SJCRH30 (cell line): Measurements from ENCODE around the gene NDUFAF2. TPM values are rescaled to one million over a fixed set of nuclear protein-coding genes. Genes with fewer than 3 reads are reported as not detected.
A peak's percentile ranks its signal among the peaks of the same experiment; 100 is the strongest.

Experiments
- DNase-seq, 2 experiments: peaks; one replicate each; pipeline ENCODE4 v3.0.0-alpha.2; 2015 to 2020
- H3K27ac ChIP-seq: fragments of 250-450 bp; sonication (Bioruptor Pico); 2 replicates; pipeline ENCODE4 v1.5.1; 2020; ENCODE audit warnings: mild to moderate bottlenecking, moderate library complexity
- H3K27me3 ChIP-seq: fragments of 250-450 bp; sonication (Bioruptor Pico); 2 replicates; pipeline ENCODE4 v1.5.1; 2020; ENCODE audit warnings: mild to moderate bottlenecking, moderate library complexity
- H3K36me3 ChIP-seq: fragments of 250-450 bp; sonication (Bioruptor Pico); 2 replicates; pipeline ENCODE4 v1.5.1; 2020; ENCODE audit warnings: mild to moderate bottlenecking, moderate library complexity
- H3K4me1 ChIP-seq: fragments of 250-450 bp; sonication (Bioruptor Pico); 2 replicates; pipeline ENCODE4 v1.5.1; 2020; ENCODE audit warnings: mild to moderate bottlenecking, moderate library complexity
- H3K4me3 ChIP-seq: fragments of 250-450 bp; sonication (Bioruptor Pico); 2 replicates; pipeline ENCODE4 v1.5.1; 2020; ENCODE audit warnings: mild to moderate bottlenecking, moderate library complexity
- H3K9me3 ChIP-seq: fragments of 250-450 bp; sonication (Bioruptor Pico); replicated peaks from 2 replicates; pipeline ENCODE4 v1.5.1; 2020; ENCODE audit warnings: mild to moderate bottlenecking, moderate library complexity
- total RNA-seq: library from RNA; depleted of rRNA; stranded (reverse); fragments of >200 nt; shearing (Covaris generic); gene quantifications from 2 replicates; pipeline ENCODE4 v1.2.3, GENCODE V29; 2014; rRNA removed

The NDUFAF2 gene, protein sequence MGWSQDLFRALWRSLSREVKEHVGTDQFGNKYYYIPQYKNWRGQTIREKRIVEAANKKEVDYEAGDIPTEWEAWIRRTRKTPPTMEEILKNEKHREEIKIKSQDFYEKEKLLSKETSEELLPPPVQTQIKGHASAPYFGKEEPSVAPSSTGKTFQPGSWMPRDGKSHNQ
- total RNA-seq, result 53.2 and 59.8 TPM in 2 replicates

DNA sequence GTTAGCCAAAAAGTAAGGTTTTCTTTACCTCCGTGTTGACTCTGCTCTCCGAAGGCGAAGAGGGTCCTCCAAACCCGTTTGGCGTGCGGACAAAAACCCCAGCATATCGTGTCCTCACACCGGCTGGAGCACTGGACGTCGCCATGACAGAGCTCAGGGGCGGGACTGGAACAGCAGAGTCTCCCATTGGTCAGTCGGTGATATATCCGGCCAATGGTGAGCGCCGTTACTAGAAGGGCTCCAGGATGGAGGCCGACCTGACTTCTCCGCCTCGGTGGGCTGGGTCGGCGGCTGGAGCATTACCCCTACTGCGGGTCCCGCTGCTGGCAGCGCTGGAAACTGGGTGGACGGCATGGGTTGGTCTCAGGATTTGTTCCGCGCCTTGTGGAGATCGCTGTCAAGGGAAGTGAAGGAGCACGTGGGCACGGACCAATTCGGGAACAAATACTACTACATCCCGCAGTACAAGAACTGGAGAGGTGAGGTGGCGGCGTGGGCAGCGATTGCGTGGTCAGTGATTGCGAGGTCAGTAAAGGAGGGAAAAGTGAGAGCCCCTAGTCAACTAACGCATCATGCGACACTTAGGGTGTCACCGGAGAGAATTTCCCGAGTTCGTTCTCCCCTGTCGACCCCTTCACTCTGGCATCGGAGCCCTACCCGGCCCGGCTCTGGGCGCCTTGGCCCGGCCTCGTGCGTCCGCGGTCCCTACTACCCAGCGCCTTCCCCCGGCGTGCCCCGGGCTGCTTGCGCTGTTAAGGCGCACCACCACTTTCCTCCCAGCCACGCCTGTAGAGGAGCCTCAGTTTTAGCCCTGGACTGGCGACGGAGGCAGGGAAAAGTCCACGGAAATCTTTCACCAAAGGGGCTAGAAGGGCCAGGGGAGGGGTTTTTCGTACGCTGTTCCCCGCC is at the start of gene NDUFAF2, which contains the start of gene ERCC8:
Gene NDUFAF2 (plus strand): TSS at position 302 of the 909 bp plus-strand sequence. CDS start 51 bp downstream, at position 353.
Gene ERCC8 (minus strand): TSS at position 167 of the 909 bp plus-strand sequence. CDS start 62 bp downstream, at position 105.
- Histone ChIP-seq H3K27ac (peak within 1 kb of the TSS; percentile 65), H3K27me3 (no peaks in the 10 kb centered on the region), H3K4me1 (no peaks in the 10 kb centered on the region; the same call in 1 of the 2 replicates), H3K9me3 (no peaks in the 10 kb centered on the region; the same call in 1 of the 2 replicates), H3K36me3 (peaks cover 6% of the 10 kb centered on the region; the same call in 1 of the 2 replicates), H3K4me3 (peak within 1 kb of the TSS; percentile 82)
- DNase-seq, result peak; percentile 91 to 95

DNA sequence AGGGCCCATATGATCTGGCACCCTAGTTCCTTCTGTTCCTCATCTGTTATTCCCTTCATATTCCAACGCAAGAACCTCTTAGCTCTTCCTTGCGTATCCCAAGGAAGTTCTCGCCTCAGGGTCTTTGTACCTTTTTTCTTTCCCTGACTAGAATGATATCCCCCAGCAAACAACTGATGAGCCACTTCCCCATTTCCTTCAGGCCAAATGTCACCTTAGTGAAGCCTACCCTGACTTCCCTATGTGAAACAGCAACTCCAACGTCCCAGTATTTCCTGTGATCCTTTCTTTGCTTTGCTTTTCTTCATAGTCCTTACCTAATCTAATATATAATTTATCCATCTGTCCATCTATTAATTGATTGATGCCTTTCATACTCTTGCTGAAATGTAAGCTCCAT is 48.0 kb upstream of the NDUFAF2 start:
- H3K4me3 ChIP-seq, result no peak overlapping the region
- H3K36me3 ChIP-seq, result peaks cover 30% of the 10 kb centered on the region
- H3K27me3 ChIP-seq, result no peaks in the 10 kb centered on the region
- H3K9me3 ChIP-seq, result no peaks in the 10 kb centered on the region
- H3K27ac ChIP-seq, result no peak overlapping the region
- H3K4me1 ChIP-seq, result no peaks in the 10 kb centered on the region
- DNase-seq, result no peak

DNA sequence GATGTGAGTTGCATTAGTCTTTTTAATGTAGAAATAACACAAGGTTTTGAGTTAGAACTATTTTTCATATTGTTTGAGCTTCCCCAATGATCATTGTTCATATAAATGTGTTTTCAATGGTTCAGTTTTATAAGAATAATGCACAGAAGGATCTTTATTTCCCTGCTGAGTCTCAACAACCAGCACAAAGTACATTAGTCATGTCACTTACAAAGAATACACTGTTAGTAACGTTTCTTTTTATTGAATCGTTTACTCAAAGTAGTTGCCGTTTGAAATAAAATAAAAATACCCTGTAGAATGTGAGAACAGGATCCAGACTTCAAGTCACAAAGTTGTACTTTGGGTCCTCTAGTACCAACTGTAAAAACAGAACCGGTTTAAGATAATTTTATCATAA is 41.6 kb upstream of the NDUFAF2 start:
- Histone ChIP-seq H3K9me3 (no peaks in the 10 kb centered on the region), H3K4me3 (no peak overlapping the region), H3K27me3 (no peaks in the 10 kb centered on the region), H3K27ac (no peak overlapping the region), H3K4me1 (no peaks in the 10 kb centered on the region), H3K36me3 (peaks cover 8% of the 10 kb centered on the region)
- no peak for DNase-seq

DNA sequence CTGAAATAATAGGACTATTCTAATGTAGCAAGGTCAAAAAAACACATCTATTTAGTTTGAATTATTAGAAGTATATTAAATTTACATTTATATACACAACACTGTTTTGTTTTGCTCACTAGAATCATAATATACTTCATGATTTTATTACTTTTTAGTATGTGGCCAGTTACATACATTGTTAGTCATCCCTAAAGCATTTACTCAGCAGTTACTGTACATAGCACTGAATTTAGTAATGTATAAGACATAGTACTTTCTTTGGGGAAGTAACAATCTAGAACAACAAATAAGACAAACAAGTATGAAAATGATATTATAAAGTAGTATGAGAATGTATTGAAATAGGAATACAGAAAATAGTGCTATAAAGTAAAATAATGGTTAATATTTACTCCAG is 28.4 kb upstream of the NDUFAF2 start:
- H3K27ac ChIP-seq, result no peak overlapping the region
- no peaks in the 10 kb centered on the region for H3K9me3 ChIP-seq
- no peaks in the 10 kb centered on the region for H3K4me1 ChIP-seq
- no peak for DNase-seq
- peaks cover 28% of the 10 kb centered on the region for H3K36me3 ChIP-seq
- H3K4me3 ChIP-seq, result no peak overlapping the region
- H3K27me3 ChIP-seq, result no peaks in the 10 kb centered on the region

DNA sequence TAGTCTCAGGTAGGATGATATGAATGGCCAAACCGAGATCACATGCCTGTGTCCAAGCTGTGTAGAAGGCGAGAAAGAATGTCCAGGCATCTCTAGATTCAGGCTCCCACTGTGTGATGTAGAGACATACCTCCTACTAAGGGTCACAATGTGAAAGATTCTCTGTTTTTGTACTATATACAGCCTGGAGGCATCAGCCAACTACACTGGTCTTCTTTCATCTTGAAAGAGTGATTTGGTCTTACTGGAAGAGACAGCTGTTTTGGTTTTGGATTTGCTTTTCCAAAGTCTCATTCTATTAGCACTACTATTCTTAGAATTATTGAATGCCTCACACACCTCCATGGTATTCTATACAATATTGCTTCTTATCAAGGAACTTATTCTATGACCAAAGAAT is 26.5 kb upstream of the NDUFAF2 start:
- Histone ChIP-seq H3K9me3 (no peaks in the 10 kb centered on the region), H3K4me1 (no peaks in the 10 kb centered on the region), H3K36me3 (peaks cover 32% of the 10 kb centered on the region), H3K27ac (no peak overlapping the region), H3K4me3 (no peak overlapping the region), H3K27me3 (no peaks in the 10 kb centered on the region)
- no peak for DNase-seq

DNA sequence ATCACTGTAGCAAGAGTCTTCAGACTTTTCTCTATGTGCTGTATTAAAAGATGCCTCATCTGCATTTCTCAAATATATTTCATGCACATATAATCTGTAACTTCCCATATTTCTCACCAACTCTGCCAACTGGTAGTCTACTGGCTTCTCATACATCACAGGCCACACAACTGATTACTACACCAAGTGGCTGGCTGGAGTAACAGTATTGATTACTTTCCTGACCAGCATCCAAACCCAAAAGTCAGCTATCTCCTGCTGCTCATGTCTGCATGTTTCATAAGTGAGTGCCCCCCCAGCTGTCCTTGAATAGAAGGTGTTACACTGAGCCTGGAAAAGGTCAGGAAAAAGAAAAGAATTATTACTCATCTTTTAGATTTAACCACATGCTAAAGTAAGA is 17.6 kb upstream of the NDUFAF2 start:
- peaks cover 29% of the 10 kb centered on the region for H3K36me3 ChIP-seq
- DNase-seq, result no peak
- H3K27me3 ChIP-seq, result no peaks in the 10 kb centered on the region
- H3K27ac ChIP-seq, result no peak overlapping the region
- H3K4me3 ChIP-seq, result no peak overlapping the region
- no peaks in the 10 kb centered on the region for H3K4me1 ChIP-seq
- no peaks in the 10 kb centered on the region for H3K9me3 ChIP-seq

DNA sequence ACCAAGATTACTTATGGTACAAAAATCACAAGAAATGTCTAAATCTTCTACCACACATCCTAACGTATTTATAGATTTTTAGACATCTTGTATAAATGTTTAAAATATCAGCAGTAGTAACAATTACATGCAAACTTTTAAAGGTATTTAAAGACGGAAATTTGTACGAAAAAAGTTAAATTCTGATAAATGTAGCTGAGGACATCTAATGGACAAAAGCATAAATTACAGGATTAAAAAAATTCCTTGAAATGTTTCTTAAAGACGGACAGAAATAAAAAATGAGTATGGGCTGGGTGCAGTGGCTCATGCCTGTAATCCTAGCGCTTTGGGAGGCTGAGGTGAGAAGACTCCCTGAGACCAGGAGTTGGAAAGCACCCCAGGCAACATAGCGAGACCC is 16.0 kb upstream of the NDUFAF2 start:
- H3K9me3 ChIP-seq, result no peaks in the 10 kb centered on the region
- no peak for DNase-seq
- no peak overlapping the region for H3K27ac ChIP-seq
- no peak overlapping the region for H3K4me3 ChIP-seq
- H3K4me1 ChIP-seq, result no peaks in the 10 kb centered on the region
- H3K36me3 ChIP-seq, result peaks cover 29% of the 10 kb centered on the region
- H3K27me3 ChIP-seq, result no peaks in the 10 kb centered on the region

DNA sequence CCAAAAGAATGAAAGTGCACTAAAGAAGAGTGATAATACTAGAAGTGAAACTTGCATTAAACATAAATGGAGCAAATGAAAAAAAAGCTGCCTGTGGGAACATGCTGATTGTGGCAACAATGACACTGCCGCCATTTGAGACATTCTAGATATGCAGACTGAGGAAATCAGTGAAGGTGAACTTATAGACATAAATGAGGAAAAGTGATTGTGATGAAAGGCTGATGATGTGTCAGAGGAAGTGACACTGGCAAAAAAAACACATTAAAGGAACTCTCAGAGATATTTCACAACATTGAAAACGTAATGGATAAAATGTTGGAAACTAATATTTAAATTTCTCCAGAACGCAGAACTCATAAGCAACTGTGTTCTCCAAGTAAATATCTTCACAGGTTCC is 1.4 kb upstream of the NDUFAF2 start:
- no peaks in the 10 kb centered on the region; the same call in 1 of the 2 replicates for H3K4me1 ChIP-seq

DNA sequence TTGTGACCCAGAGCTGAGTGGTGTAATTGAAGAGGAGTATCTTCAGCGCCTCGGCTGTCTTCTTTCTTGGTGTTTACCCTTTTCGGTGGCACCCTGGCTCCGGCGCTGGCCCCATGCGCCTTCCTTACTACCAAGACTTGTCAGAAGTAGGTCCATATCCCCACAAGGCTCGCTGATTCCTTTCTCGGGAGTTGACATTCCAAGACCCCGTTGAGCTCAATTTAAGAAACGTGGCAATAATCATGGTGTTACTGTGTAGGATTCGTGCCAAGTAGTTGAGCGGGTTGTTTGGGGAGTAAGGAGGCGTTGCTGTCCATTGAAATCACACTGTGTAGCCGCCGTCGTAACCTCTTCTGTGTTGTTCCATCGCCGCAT is 795 bp downstream of the NDUFAF2 start:
- H3K9me3 ChIP-seq, result no peaks in the 10 kb centered on the region; the same call in 1 of the 2 replicates
- H3K27ac ChIP-seq, result peak overlapping the region; percentile 65
- H3K36me3 ChIP-seq, result 0 out of 2 replicates have a peak, but pooled peaks cover 3% of the 10 kb centered on the region
- peak overlapping the region; percentile 82 for H3K4me3 ChIP-seq
- DNase-seq, result peak in 1 of 2 experiments; percentile 55
- H3K27me3 ChIP-seq, result no peaks in the 10 kb centered on the region
- H3K4me1 ChIP-seq, result no peaks in the 10 kb centered on the region; the same call in 1 of the 2 replicates

More for the DNA sequence above, 1.4 kb upstream of the NDUFAF2 start:
- no peak for DNase-seq
- H3K9me3 ChIP-seq, result no peaks in the 10 kb centered on the region
- H3K36me3 ChIP-seq, result peaks cover 9% of the 10 kb centered on the region
- H3K27ac ChIP-seq, result no peak overlapping the region
- no peaks in the 10 kb centered on the region for H3K27me3 ChIP-seq
- peak overlapping the region; percentile 82; the same call in 1 of the 2 replicates for H3K4me3 ChIP-seq

DNA sequence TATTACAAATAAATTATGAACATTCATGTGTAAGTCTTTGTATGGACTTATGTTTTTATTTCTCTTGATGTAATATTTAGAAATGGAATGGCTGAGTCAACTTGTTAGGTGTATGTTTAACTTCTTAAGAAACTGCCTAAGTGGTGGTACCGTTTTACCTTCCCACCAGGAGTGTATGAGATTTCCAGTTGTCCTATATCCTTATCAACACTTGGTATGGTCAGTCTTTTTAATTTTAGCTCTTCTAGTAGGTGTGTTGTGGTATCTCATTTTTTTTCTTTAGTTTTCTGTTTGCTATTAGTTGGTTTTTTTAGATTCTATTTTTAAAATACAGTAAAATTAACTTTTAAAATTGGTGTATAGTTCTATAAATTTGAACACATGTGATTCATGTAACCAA is 3.7 kb downstream of the NDUFAF2 start:
- H3K4me1 ChIP-seq, result no peaks in the 10 kb centered on the region; the same call in 1 of the 2 replicates
- no peak overlapping the region for H3K27ac ChIP-seq
- no peak overlapping the region for H3K4me3 ChIP-seq
- no peaks in the 10 kb centered on the region for H3K27me3 ChIP-seq
- H3K9me3 ChIP-seq, result no peaks in the 10 kb centered on the region; the same call in 1 of the 2 replicates
- 0 out of 2 replicates have a peak, but pooled peaks cover 2% of the 10 kb centered on the region for H3K36me3 ChIP-seq
- no peak for DNase-seq

DNA sequence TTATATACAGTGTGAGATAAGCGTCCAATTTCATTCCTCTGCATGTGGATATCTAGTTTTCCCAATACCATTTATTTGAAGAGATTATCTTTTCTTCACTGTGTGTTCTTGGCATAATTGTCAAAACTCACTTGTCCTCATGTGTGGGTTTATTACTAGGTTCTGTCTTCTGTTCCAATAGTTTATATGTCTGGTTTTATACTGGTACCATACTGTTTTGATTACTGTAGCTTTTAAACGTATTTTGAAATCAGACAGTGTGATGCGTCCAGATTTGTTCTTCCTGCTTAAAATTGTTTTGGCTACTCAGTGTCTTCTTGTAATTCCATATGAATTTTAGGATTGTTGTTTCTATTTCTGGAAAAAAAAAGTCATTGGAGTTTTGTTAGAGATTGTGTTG is 10.2 kb downstream of the NDUFAF2 start:
- Histone ChIP-seq H3K27ac (no peak overlapping the region), H3K4me3 (no peak overlapping the region), H3K27me3 (no peaks in the 10 kb centered on the region), H3K4me1 (no peaks in the 10 kb centered on the region), H3K9me3 (no peaks in the 10 kb centered on the region), H3K36me3 (no peaks in the 10 kb centered on the region)
- no peak for DNase-seq

DNA sequence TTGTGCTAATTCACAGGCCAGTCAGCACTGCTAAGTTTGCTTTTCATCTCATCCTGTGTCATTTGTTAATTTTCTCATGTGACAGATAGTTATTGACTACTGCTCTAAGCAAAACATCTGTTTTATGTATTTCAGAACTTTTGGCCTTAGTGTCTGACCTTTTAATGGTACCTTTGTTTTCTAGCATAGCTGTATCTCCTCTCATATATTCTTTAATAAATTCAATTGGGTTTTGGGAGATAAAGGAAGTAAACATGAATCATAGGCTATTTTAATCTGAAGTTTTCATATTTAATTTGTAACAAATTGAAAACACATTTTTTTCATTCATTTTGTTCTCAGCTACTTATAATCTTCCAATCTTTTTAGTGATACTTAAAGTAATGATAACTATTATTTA is 13.1 kb downstream of the NDUFAF2 start:
- Histone ChIP-seq H3K36me3 (no peaks in the 10 kb centered on the region), H3K27me3 (no peaks in the 10 kb centered on the region), H3K4me1 (no peaks in the 10 kb centered on the region), H3K9me3 (no peaks in the 10 kb centered on the region), H3K27ac (no peak overlapping the region), H3K4me3 (no peak overlapping the region)
- DNase-seq, result no peak

DNA sequence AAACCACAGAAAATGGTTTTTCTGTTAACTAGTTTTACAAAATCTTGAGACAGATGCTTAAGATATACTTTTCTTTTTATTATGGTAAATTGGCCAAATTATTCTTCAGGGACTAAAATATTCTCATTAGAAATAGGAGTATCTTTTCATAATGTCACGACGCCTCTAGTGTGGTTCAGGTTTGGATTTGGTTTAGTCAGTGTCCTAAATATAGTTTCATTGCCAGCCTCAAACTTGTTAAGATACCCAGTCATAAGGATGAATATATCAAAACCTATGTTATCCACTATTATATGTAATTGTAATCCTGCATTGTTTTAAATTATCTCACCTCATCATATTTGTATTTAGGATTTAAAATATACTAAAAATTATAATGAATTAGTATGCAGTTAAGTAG is 13.7 kb downstream of the NDUFAF2 start:
- no peaks in the 10 kb centered on the region for H3K36me3 ChIP-seq
- no peaks in the 10 kb centered on the region for H3K27me3 ChIP-seq
- no peak overlapping the region for H3K27ac ChIP-seq
- no peaks in the 10 kb centered on the region for H3K4me1 ChIP-seq
- H3K4me3 ChIP-seq, result no peak overlapping the region
- DNase-seq, result no peak
- H3K9me3 ChIP-seq, result no peaks in the 10 kb centered on the region

DNA sequence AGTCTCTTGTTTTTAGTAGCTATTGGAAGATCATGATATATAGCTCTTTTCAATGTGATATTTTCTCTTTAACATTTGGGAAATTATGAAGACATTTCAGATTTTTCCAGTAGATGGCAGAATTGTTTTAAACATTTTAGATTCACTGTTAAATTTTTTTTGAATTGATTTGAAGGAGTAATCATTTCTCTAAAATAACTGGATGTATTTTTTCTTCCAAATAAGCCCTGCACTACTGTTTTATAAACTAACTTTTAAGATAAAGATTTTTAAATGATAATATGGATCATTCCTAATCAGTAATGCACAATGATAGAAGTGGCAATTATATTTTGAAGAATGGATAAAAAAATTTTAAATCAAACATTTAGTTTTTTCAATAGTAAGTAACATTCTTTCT is 14.2 kb downstream of the NDUFAF2 start:
- Histone ChIP-seq H3K27ac (no peak overlapping the region), H3K36me3 (no peaks in the 10 kb centered on the region), H3K4me1 (no peaks in the 10 kb centered on the region), H3K4me3 (no peak overlapping the region), H3K27me3 (no peaks in the 10 kb centered on the region), H3K9me3 (no peaks in the 10 kb centered on the region)
- DNase-seq, result peak in 1 of 2 experiments; percentile 42

DNA sequence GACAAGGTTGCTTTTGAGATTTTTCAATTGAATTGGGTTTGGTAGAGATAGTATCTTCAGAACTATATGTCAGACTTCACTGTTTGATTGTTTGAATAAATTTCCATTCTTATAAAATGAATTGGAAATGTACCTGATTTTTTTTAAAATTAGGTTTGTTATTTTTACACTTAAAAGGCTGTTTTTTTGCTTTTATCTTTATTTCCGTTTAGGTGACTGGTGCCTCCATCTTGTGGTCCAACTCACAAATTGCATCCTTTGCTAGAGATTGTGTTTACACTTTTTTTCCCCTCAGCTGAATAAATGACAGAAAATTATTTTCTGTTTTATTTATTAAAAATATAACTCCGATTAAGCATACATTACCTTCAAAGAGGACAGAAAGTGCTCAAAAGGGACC is 15.6 kb downstream of the NDUFAF2 start:
- no peaks in the 10 kb centered on the region for H3K9me3 ChIP-seq
- peak in 1 of 2 experiments; percentile 14 for DNase-seq
- H3K4me1 ChIP-seq, result no peaks in the 10 kb centered on the region
- H3K36me3 ChIP-seq, result no peaks in the 10 kb centered on the region
- H3K27ac ChIP-seq, result no peak overlapping the region
- no peaks in the 10 kb centered on the region for H3K27me3 ChIP-seq
- no peak overlapping the region for H3K4me3 ChIP-seq
